Measurements from ENCODE around the gene SPRED1.

GRCh38 chr15:38300395-38300794 is 47.8 kb downstream of the SPRED1 start:
- TF ChIP-seq CTCF (IDR thresholded peaks at IDR 0.05) (no peak), POLR2A (IDR thresholded peaks at IDR 0.05) (no peak)
